IMR-90 (cell line): ENCODE results near the gene PIGC. TPM values are rescaled to one million over a fixed set of nuclear protein-coding genes. Genes with fewer than 3 reads are reported as not detected.

Source experiments
- ATAC-seq: fragments of 200-7000 bp; cut with Tn5 transposase; 2 replicates; pipeline ENCODE4 v1.9.1; 2020; ENCODE audit warnings: low read depth, mild to moderate bottlenecking, moderate library complexity
- BruUV-seq: library from RNA; stranded (reverse); fragments of 400-500 nt; replicated peaks from 2 replicates; lab custom pipeline; 2021; lab: Mats Ljungman, UMichigan
- CTCF ChIA-PET: fragments of 300-600 bp; formaldehyde crosslinking; extraction: SDS; loops from one replicate; lab custom pipeline; 2021; ENCODE audit warnings: antibody characterized with exemption; lab: Yijun Ruan, JAX
- POLR2A ChIA-PET: fragments of 300-600 bp; sonication (Branson Sonifier 250); formaldehyde crosslinking; loops from one replicate; lab custom pipeline; 2022; ENCODE audit warnings: antibody characterized with exemption; ENCODE audit not compliant: unreplicated experiment; lab: Charles Lee
- DNase-seq: peaks from one replicate; pipeline ENCODE4 v3.0.0; 2013
- H2AFZ ChIP-seq: replicated peaks from 2 replicates; pipeline ENCODE3; 2013; ENCODE audit warnings: low read length, mild to moderate bottlenecking; ENCODE audit not compliant: poor library complexity
- H2AK5ac ChIP-seq: 2 replicates; pipeline ENCODE4 v1.6.1; 2013; ENCODE audit warnings: low read depth, low read length, inconsistent platforms
- H2AK9ac ChIP-seq: replicated peaks from 2 replicates; pipeline ENCODE3; 2013; ENCODE audit warnings: mild to moderate bottlenecking, low read depth, low read length, moderate library complexity; ENCODE audit not compliant: poor library complexity
- H2BK120ac ChIP-seq: 2 replicates; pipeline ENCODE4 v1.6.1; 2013; ENCODE audit warnings: low read depth, low read length, inconsistent platforms
- H2BK15ac ChIP-seq: 3 replicates; pipeline ENCODE4 v1.6.1; 2013; ENCODE audit warnings: low read depth, low read length, inconsistent platforms
- H2BK20ac ChIP-seq: 2 replicates; pipeline ENCODE4 v1.6.1; 2013; ENCODE audit warnings: low read depth, mild to moderate bottlenecking, inconsistent platforms, low read length, moderate library complexity
- H2BK5ac ChIP-seq: 2 replicates; pipeline ENCODE4 v1.6.1; 2013; ENCODE audit warnings: mild to moderate bottlenecking, low read depth, low read length, inconsistent platforms; ENCODE audit not compliant: poor library complexity, severe bottlenecking
- H3K14ac ChIP-seq: replicated peaks from 2 replicates; pipeline ENCODE4 v1.6.1; 2013; ENCODE audit warnings: low read depth, low read length, inconsistent platforms
- H3K18ac ChIP-seq: 2 replicates; pipeline ENCODE4 v1.6.1; 2013; ENCODE audit warnings: low read depth, low read length, control low read depth
- H3K23ac ChIP-seq: 2 replicates; pipeline ENCODE4 v1.6.1; 2013; ENCODE audit warnings: low read depth, low read length, inconsistent platforms
- H3K27ac ChIP-seq: 2 replicates; pipeline ENCODE4 v1.5.1; 2013; ENCODE audit warnings: mild to moderate bottlenecking, control low read depth, low read length; ENCODE audit not compliant: insufficient read depth
- H3K27me3 ChIP-seq: 2 replicates; pipeline ENCODE4 v1.6.1; 2013; ENCODE audit warnings: low read length; ENCODE audit not compliant: control insufficient read depth, insufficient read depth
- H3K36me3 ChIP-seq: 2 replicates; pipeline ENCODE4 v1.6.1; 2013; ENCODE audit warnings: low read length, mixed read lengths; ENCODE audit not compliant: control insufficient read depth, insufficient read depth
- H3K4ac ChIP-seq: 2 replicates; pipeline ENCODE4 v1.6.1; 2013; ENCODE audit warnings: low read depth, low read length, inconsistent platforms
- H3K4me1 ChIP-seq: 2 replicates; pipeline ENCODE4 v1.6.1; 2013; ENCODE audit warnings: low read length, mixed read lengths; ENCODE audit not compliant: control insufficient read depth, insufficient read depth
- H3K4me2 ChIP-seq: 2 replicates; pipeline ENCODE4 v1.6.1; 2013; ENCODE audit warnings: low read depth, mild to moderate bottlenecking, control low read depth, low read length, moderate library complexity
- H3K4me3 ChIP-seq: 2 replicates; pipeline ENCODE4 v1.5.1; 2013; ENCODE audit warnings: low read depth, mild to moderate bottlenecking, control low read depth, low read length, moderate library complexity; ENCODE audit not compliant: insufficient read depth
- H3K56ac ChIP-seq: 2 replicates; pipeline ENCODE4 v1.6.1; 2013; ENCODE audit warnings: low read length, inconsistent platforms; ENCODE audit not compliant: insufficient read depth; ENCODE audit errors: extremely low read depth
- H3K79me1 ChIP-seq, 2 experiments: 2 replicates each; pipeline ENCODE4 v1.6.1; 2013; ENCODE audit warnings: low read length in 2 of 2, inconsistent platforms in 1 of 2, low read depth in 1 of 2
- H3K9ac ChIP-seq: 2 replicates; pipeline ENCODE4 v1.6.1; 2013; ENCODE audit warnings: low read depth, low read length, control low read depth
- H3K9me1 ChIP-seq: 2 replicates; pipeline ENCODE4 v1.6.1; 2013; ENCODE audit warnings: low read length, inconsistent platforms; ENCODE audit not compliant: insufficient read depth
- H3K9me3 ChIP-seq: 2 replicates; pipeline ENCODE4 v1.6.1; 2013; ENCODE audit warnings: low read length; ENCODE audit not compliant: control insufficient read depth, insufficient read depth
- H4K20me1 ChIP-seq: 2 replicates; pipeline ENCODE4 v1.6.1; 2013; ENCODE audit warnings: low read length, inconsistent platforms; ENCODE audit not compliant: insufficient read depth
- H4K5ac ChIP-seq: 2 replicates; pipeline ENCODE4 v1.6.1; 2013; ENCODE audit warnings: mild to moderate bottlenecking, low read depth, low read length, control low read depth
- H4K8ac ChIP-seq, 2 experiments: 2 replicates each; pipeline ENCODE4 v1.6.1; 2013; ENCODE audit warnings: low read depth in 2 of 2, low read length in 2 of 2, control low read depth in 1 of 2, inconsistent platforms in 1 of 2
- H4K91ac ChIP-seq: 2 replicates; pipeline ENCODE4 v1.6.1; 2013; ENCODE audit warnings: low read depth, low read length, inconsistent platforms; ENCODE audit not compliant: insufficient read depth
- MAFK ChIP-seq: IDR thresholded peaks from 2 replicates; pipeline ENCODE4 v1.6.1; 2012; ENCODE audit warnings: low read depth, low read length, improper control_type of control experiment
- WGBS, 2 experiments: methylation state at CpG; one replicate each; pipeline versions ENCODE4 v1.1.5 to v1.1.7; 2013; ENCODE audit warnings: missing lambda C conversion rate in 2 of 2; ENCODE audit not compliant: insufficient read length in 1 of 2; ENCODE audit errors: extremely low coverage in 2 of 2; 5-methylcytosine and 5-hydroxymethylcytosine counted together
- dilution Hi-C: fragments of 300-500 bp; cut with HindIII; formaldehyde crosslinking; loops from one replicate; pipeline ENCODE4 v1.14.3; 2018; ENCODE audit warnings: low sequenced_read_pairs; ENCODE audit not compliant: unreplicated experiment
- in situ Hi-C: fragments of 300-500 bp; cut with MboI; formaldehyde crosslinking; loops from 3 replicates; pipeline ENCODE4 v1.14.3; 2019; ENCODE audit warnings: low sequenced_read_pairs, inconsistent platforms, mixed read lengths
- intact Hi-C: fragments of 100-400 bp; cut with micrococcal nuclease; formaldehyde crosslinking; loops from 2 replicates; pipeline ENCODE4 v1.10.0; 2022
- polyA plus RNA-seq, 3 experiments: library from polyadenylated mRNA; depleted of rRNA; stranded (reverse); fragments of >200 nt; gene quantifications; 2 replicates each; pipeline ENCODE4 v1.2.3, GENCODE V29; 2012; ENCODE audit warnings: low replicate concordance in 1 of 3
- total RNA-seq: library from RNA; depleted of rRNA; stranded (reverse); fragments of >200 nt; gene quantifications from 2 replicates; pipeline ENCODE4 v1.2.3, GENCODE V29; 2012

Gene PIGC
- total and polyA plus RNA-seq, 2 of the 4 experiments (the other 2 are of a cell fraction), result 14.9 to 15.8 TPM

GRCh38 chr1:172423336-172423735, 20.5 kb downstream of the PIGC start:
- ChIA-PET POLR2A (no interaction called here), CTCF (interaction anchor here (0.6 kb wide), 1 partner anchor 133 kb away, joined by 3 read pairs; no protein-coding TSS in a partner anchor)
- no peak overlapping the region for H3K56ac ChIP-seq
- no peak overlapping the region for H3K4me3 ChIP-seq
- H4K5ac ChIP-seq, result no peak overlapping the region
- H3K4me2 ChIP-seq, result no peak overlapping the region
- no TSS peak for BruUV-seq
- intact Hi-C loops, result no loop called here
- no peak overlapping the region for H3K18ac ChIP-seq
- H4K91ac ChIP-seq, result no peak overlapping the region
- no peak overlapping the region for H2AK9ac ChIP-seq
- 0 out of 2 replicates have a peak, but pooled peaks cover 4% of the 10 kb centered on the region for H3K9me1 ChIP-seq
- no peaks in the 10 kb centered on the region for H3K36me3 ChIP-seq
- in situ Hi-C loops, result loop anchor here (10.0 to 25.0 kb wide), 2 partner anchors 419 to 611 kb away; no protein-coding TSS in a partner anchor
- no peak overlapping the region for H4K8ac ChIP-seq
- no peaks in the 10 kb centered on the region for H3K9me3 ChIP-seq
- H3K9ac ChIP-seq, result no peak overlapping the region
- TF ChIP-seq MAFK, result no peak
- H2AFZ ChIP-seq, result no peak overlapping the region
- H3K4me1 ChIP-seq, result no peaks in the 10 kb centered on the region
- H3K4ac ChIP-seq, result no peak overlapping the region
- no peak overlapping the region for H2BK120ac ChIP-seq
- H3K14ac ChIP-seq, result no peak overlapping the region
- dilution Hi-C loops, result no loop called here
- H2AK5ac ChIP-seq, result no peak overlapping the region
- no peaks in the 10 kb centered on the region for H4K20me1 ChIP-seq
- no peak overlapping the region for H3K27ac ChIP-seq
- ATAC-seq (no peak), DNase-seq (no peak)
- no peaks in the 10 kb centered on the region for H3K27me3 ChIP-seq
- 80% methylated on average over 1 of the region's 2 CpGs; no CpG with 5 or more reads in 1 of the 2 experiments for WGBS, 2 experiments
- H3K23ac ChIP-seq, result no peak overlapping the region
- H2BK20ac ChIP-seq, result no peak overlapping the region
- H2BK5ac ChIP-seq, result no peak overlapping the region
- H2BK15ac ChIP-seq, result no peak overlapping the region
- peaks cover 0 to 5% of the 10 kb centered on the region in 2 experiments; a peak in 2 of 4 replicates for H3K79me1 ChIP-seq
